Measurements from ENCODE around the gene ACOT7.

The ACOT7 gene

GRCh38 chr1:6424000-6424565 lies 30.5 kb upstream of the ACOT7 start:
- DNase-seq (ENCODE audit: low spot score), result no peak

GRCh38 chr1:6423321-6423999 lies 29.9 kb upstream of the ACOT7 start:
- no peak for DNase-seq (ENCODE audit: low spot score)

- no peak for DNase-seq (ENCODE audit: low spot score)
These were observed 27.7 kb upstream of the ACOT7 start for GRCh38 chr1:6421266-6421665.

- DNase-seq (ENCODE audit: low spot score), result no peak
These were observed 27.0 kb upstream of the ACOT7 start for GRCh38 chr1:6420454-6421042.

GRCh38 chr1:6419804-6420453 lies 26.4 kb upstream of the ACOT7 start, which contains the start of gene HES2:
HES2 (minus strand) TSS chr1:6419919; CDS start chr1:6419820, 99 bp downstream.
- no peak for DNase-seq (ENCODE audit: low spot score)

- DNase-seq (ENCODE audit: low spot score), result no peak
These were observed 25.8 kb upstream of the ACOT7 start for GRCh38 chr1:6419397-6419803.

- DNase-seq (ENCODE audit: low spot score), result no peak
These were observed 25.3 kb upstream of the ACOT7 start for GRCh38 chr1:6418668-6419396.

- no peak for DNase-seq (ENCODE audit: low spot score)
These were observed 24.5 kb upstream of the ACOT7 start for GRCh38 chr1:6417961-6418667.

GRCh38 chr1:6416906-6417305 lies 23.3 kb upstream of the ACOT7 start:
- no peak for DNase-seq (ENCODE audit: low spot score)

GRCh38 chr1:6416295-6416656 lies 22.7 kb upstream of the ACOT7 start:
- no peak for DNase-seq (ENCODE audit: low spot score)

GRCh38 chr1:6414881-6415626 lies 21.5 kb upstream of the ACOT7 start:
- no peak for DNase-seq (ENCODE audit: low spot score)

GRCh38 chr1:6414443-6414844 lies 20.9 kb upstream of the ACOT7 start:
- no peak for DNase-seq (ENCODE audit: low spot score)

GRCh38 chr1:6412896-6413295 lies 19.3 kb upstream of the ACOT7 start:
- DNase-seq (ENCODE audit: low spot score), result no peak

GRCh38 chr1:6410248-6410893 lies 16.8 kb upstream of the ACOT7 start:
- DNase-seq (ENCODE audit: low spot score), result no peak

- no peak for DNase-seq (ENCODE audit: low spot score)
These were observed 16.2 kb upstream of the ACOT7 start for GRCh38 chr1:6409733-6410132.

- DNase-seq (ENCODE audit: low spot score), result no peak
These were observed 15.5 kb upstream of the ACOT7 start for GRCh38 chr1:6409053-6409452.

- DNase-seq (ENCODE audit: low spot score), result no peak
These were observed 14.5 kb upstream of the ACOT7 start for GRCh38 chr1:6408023-6408422.

GRCh38 chr1:6401673-6402072 lies 8.1 kb upstream of the ACOT7 start:
- DNase-seq (ENCODE audit: low spot score), result no peak

- no peak for DNase-seq (ENCODE audit: low spot score)
These were observed 5.7 kb upstream of the ACOT7 start for GRCh38 chr1:6399294-6399693.

GRCh38 chr1:6397844-6398441 lies 4.4 kb upstream of the ACOT7 start:
- DNase-seq (ENCODE audit: low spot score), result no peak

Measured in pons (tissue), 1 donor.